ENCODE results near the gene PCNT.
"Not testable (repeated sequence)": the region's sequence is repeated elsewhere in the genome, so short reads cannot be mapped to it uniquely, and the experiment has no call there.

PCNT gene

DNA sequence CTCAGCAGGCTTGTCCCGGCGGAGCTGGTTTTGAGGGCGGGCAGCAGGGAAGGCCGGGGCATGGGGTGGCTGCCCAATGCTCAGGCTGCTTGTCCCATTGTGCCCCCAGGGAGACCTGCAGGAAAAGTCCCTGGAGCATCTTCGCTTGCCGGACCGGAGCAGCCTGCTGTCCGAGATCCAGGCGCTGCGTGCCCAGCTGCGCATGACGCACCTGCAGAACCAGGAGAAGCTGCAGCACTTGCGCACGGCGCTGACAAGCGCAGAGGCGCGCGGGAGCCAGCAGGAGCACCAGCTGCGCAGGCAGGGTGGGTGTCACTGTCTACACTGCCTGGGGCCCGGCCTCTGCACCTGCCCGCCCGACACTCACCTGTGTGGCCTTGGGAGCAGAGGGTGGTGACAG, 104.3 kb downstream of the PCNT start:
- no peak for DNase-seq

DNA sequence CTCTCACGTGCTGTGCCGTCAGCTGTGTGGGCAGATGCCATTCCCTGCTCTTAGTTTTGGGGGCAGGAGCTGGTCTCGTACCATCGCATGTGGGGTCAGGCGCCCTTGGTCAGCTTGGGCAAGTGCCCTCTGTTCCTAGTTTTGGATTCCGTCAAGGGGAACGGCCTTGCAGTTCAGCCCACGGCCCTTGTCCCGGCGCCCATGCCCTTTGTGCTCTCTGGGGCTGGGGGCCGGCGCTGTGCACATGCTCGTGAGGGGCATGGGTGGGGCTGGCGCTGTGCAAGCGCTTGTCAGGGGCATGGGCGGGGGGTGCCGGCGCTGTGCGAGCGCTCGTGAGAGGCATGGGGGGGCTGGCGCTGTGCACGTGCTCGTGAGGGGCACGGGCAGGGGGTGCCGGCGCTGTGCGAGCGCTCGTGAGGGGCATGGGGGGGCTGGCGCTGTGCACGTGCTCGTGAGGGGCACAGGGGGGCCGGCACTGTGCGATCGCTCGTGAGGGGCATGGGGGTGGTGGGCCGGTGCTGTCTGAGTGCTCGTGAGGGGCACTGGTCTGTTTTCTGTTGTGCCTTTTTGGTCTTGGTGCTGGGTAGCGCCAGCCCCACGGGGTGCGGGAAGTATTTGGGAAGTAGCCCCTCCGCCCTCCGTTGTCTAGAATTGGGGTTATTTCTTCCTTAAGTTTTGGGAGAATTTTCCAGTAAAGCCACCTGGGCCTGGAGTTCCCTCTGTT, 105.2 kb downstream of the PCNT start:
- no peak for DNase-seq

DNA sequence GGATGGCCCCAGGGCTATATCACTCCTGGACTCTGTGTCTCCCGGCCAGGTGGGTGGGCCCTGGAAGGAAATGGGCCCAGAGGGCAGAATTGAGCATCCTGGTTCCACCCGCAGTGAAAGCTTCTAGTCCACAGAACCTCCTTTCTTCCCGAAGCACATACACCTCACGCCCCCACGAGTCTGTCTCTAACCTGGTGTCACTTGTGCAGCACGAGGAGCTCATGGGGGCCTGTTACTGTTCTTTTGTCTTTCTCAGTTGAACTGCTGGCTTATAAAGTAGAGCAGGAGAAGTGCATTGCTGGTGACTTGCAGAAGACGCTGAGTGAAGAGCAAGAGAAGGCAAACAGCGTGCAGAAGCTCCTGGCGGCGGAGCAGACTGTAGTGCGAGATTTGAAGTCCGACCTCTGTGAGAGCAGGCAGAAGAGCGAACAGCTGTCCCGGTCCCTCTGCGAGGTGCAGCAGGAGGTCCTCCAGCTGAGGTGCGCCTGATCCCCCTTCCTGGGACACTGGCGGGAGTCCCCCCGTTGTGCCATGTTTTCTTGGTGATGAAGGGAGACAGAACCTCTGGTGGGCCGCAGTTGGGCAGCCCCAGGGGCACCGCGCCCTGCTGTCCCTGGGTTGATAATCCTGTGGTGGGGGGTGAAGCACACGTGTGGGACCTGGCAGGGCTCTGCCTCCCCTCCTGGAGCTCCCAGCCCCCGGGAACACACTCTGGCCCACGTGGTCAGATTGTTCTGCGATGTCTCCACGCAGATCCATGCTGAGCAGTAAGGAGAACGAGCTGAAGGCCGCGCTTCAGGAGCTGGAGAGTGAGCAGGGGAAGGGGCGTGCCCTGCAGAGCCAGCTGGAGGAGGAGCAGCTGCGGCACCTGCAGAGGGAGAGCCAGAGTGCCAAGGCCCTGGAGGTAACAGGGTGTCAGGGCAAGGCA, 106.1 kb downstream of the PCNT start:
- DNase-seq, result no peak

DNA sequence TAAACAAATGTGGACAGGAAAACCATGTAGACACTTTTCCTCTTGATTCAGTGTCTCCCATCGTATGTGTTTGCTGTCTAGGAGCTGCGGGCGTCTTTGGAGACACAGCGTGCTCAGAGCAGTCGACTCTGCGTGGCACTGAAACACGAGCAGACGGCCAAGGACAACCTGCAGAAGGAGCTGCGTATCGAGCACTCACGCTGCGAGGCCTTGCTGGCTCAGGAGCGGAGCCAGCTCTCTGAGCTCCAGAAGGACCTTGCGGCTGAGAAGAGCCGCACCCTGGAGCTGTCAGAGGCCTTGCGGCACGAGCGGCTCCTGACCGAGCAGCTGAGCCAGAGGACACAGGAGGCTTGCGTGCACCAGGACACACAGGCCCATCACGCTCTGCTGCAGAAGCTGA, 107.5 kb downstream of the PCNT start:
- DNase-seq, result no peak

DNA sequence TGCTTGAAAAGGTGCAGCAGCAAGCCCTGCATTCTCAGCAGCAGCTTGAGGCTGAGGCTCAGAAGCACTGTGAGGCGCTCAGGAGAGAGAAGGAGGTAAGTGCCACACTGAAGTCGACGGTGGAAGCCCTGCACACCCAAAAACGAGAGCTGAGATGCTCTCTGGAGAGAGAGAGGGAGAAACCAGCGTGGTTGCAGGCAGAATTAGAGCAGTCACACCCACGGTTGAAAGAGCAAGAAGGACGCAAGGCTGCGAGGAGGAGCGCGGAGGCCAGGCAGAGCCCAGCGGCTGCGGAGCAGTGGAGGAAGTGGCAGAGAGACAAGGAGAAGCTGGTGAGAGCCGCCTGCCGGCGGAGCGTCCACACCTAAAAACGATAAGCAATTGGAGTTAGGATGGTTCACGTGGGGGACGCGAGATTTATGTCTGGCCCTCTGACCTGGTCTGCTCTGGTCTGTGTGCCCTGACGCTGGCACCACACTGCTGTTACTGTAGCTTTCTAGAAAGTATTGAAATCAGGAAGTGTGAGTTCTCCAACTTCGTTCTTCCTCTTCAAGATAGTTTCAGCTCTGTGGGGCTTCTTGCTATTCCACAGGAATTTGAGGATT, 108.0 kb downstream of the PCNT start:
- no peak for DNase-seq

DNA sequence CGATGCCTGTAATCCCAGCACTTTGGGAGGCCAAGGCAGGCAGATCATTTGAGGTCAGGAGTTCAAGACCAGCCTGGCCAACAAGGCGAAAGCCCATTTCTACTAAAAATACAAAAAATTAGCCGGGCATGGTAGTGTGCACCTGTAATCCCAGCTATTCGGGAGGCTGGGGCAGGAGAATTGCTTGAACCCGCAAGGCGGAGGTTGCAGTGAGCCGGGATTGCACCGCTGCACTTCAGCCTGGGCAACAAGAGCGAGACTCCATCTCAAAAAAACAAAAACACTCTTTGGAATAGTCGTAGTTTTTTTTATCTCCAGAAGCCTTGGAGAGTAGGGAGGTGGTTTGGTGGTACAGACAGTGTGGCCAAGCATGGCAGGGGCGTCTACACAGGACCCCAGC, 109.2 kb downstream of the PCNT start:
- not testable (repeated sequence) for DNase-seq

DNA sequence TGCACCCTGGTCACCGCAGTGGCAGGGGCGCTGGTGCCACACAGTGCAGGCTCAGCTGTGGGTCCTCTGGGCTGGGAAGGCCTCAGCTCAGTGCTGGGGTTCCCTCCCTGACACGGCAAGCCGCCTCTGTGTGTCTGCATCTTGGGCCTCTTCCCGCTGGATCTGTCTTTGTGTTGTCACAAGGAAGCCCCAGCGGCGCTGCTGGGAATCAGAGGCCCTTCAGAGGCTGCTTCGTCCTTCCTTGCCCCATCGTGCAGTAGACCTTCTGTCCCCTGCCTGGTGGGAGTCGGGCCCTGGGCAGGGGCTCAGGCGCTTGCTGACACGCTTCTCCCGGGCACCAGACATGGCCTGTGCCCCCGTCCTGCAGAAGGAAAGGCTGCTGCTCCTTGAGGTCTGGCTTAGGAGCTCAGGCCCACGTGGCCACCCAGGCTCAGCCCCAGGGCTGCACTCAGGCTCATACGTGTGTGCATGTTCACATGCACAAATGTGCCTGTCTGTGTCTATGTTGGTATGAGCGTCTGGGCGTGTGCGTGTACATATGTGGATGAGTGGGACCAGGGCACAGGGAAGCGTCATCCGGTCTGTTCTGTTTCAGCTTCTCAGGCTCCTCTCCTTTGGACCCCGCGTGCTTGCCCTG, 110.5 kb downstream of the PCNT start:
- DNase-seq, result no peak

DNA sequence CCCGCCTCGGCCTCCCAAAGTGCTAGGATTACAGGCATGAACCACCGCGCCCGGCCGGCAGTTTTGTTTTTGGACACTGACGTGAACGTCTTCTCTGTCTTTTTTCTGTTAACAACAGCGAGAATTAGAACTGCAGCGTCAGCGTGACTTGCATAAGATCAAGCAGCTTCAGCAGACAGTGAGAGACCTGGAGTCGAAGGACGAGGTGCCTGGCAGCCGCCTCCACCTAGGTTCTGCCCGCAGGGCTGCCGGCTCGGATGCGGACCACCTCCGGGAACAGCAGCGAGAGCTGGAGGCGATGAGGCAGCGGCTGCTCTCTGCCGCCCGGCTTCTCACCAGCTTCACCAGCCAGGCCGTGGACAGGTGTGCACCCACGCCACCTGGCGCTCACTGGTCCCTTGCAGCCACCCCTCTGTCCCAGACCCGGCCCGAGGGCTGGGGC, 111.9 kb downstream of the PCNT start:
- DNase-seq, result no peak

DNA sequence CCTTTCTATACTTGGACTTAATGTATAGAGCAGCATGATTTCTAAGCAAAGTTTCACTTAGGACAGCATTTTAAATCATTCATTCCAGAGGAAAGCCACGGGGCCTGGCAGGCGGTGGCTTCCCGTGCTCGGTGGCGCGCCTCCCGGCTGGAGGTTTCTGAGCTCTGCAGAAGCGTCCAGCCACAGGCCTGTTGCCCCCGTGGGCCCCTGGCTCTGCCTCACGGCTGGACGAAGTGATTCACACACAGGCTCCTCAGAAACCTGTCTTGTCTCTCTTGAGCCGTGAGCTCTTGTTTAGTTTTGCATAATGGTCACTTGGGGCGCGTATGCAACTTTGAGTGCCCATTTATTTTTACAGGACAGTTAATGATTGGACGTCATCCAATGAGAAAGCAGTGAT, 112.7 kb downstream of the PCNT start:
- no peak for DNase-seq

DNA sequence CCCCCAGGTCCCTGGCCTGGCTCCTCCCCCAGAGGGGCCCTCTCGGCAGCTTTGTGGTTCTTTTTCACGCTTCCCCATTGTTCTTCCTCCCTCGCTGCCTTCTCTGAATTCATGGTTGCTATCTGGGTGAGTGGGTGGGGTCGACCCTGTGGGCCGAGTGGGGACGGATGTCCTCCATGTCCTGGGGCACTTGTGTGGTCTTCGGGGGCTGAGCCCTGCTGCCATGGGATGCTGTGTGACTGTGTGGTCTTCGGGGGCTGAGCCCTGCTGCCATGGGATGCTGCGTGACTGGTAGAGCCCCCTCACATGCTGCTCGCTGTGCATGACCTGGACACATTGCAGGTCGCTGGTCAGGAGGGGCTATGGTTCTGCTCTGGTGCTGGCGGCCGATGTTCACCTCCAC, 113.1 kb downstream of the PCNT start:
- no peak for DNase-seq

DNA sequence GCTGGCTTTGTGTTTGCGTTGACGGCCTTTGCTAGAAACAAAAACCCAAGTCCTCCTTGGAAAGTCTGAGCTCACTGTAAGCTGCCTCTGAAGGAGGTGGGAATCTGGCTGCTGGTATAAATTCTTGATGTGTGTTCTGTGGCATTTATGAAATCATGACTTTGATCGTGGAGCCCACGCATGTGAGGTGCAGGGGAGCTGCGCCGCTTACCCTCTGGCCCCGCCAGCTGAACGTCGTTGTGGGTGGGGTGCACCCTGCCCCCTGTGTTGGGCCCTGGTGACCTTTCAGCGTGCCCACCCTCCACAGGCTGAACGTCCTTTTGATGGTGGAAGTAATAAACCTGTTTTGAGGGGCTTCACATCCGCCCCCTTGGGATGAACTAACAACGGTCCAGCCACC, 113.6 kb downstream of the PCNT start:
- no peak for DNase-seq

DNA sequence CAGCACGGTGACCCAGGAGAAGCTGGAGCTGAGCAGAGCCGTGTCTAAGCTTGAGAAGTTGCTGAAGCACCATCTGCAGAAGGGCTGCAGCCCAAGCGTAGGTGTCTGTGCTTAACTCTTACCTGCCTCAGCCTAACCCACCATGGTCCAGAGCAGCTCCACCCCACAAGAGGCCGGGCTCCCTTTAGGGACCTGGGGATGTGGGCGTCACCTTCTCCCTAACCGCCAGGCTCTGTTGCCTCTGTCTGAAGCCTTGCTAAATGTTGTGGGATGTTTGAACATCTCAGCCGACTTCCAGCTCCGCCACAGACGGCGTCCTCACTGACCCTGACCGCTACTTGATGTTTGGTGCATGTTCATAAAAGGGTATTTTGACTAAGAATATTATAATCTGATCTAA, 114.3 kb downstream of the PCNT start:
- no peak for DNase-seq

DNA sequence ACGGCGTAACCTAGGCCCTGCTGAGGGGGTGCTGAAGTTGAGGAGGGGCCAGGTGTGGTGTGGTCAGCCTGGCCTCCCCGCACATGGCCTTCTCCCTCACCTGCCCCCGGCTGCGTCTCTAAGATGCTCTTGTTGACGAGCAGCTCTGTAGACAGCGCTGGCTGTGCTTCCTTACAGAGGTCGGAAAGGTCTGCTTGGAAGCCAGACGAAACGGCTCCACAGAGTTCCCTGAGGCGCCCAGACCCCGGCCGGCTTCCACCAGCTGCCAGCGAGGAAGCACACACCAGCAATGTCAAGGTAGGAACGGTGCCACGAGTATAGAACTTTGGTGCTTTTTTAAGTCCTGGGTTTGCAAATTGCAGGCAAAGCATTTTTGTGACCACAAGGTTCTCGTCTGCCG, 116.0 kb downstream of the PCNT start:
- DNase-seq, result no peak

DNA sequence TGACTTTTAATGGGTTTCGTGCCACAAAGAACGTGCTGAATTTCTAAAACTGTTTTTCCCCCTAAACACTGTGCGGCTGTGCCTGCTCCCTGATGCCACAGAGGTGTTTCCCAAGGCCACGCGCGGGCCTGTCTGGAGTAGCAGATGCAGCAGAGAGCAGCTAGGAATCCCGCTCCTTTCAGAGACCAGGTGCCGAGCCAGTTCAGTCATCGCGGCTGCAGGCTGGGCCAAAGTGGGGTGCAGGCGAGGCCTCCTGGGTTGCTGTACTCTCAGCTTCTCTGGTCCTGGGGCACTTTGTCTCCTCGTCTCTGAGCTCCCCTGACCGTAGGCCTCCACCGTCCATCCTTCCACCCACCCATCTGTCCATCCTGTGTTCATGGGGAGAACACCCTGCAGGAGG, 117.4 kb downstream of the PCNT start:
- no peak for DNase-seq

DNA sequence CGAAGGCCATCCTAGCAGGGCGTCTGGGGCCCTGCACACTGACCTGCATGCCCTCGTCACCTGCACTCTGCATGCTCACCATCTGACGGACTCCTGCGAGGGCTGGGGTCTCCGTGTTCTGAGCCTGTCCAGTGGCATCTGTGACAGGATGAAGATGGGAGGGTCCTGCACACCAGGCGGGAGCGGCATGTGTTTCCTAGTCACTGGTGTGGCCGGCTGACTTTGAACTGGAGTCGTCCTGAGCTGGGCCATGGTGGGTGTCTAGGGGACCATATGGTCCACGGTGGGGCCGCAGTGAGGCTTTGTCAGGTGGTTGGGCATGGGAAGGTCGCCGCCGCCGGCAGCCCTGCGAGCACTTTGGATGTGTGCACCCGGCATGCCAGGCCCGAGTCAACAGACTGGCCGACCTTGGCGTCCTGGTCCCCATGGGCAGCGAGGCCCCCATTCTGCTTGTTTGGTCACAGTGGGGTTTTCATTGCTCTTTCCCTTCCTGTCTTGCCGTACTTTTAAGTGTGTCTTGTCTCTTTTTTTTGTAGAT, 118.1 kb downstream of the PCNT start:
- DNase-seq, result no peak

DNA sequence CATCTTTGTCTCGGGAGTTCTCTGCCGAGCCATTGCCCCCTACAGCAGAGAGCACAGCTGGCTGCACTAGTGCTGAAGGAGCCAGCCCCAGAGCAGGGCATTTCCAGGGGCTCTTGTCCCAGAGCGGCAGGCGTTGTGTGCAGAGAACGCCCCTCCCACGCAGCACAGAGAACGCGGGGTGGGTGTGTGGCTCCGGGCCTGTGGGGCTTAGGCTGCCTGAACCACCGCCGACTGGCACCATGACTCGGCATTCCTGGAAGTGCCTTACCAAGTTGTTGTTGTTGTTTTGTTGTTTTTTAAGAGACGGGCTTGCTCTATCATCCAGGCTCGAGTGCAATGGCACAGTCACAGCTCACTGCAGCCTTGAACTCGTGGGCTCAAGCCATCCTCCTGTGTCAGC, 119.0 kb downstream of the PCNT start:
- no peak for DNase-seq

DNA sequence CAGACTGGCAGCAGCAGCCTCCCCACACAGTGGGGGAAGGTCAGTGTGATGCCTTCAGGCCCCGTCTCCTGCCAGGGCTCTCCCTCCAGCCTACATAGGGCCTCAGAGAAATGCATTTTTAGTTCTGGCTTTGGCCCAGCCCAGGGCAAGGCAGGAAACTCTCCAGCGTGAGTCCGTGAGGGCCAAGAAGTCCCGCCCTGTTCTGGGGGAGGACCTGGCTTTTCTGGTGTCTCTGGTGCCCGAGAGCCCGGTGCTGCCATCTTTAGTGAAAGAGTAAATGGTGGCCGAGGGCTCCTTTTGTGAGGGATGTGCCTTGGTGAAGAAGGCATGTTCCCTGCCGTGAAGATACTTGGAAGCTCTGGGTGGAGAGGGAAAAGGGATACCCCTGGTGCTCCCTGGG, 120.0 kb downstream of the PCNT start:
- DNase-seq, result no peak

DNA sequence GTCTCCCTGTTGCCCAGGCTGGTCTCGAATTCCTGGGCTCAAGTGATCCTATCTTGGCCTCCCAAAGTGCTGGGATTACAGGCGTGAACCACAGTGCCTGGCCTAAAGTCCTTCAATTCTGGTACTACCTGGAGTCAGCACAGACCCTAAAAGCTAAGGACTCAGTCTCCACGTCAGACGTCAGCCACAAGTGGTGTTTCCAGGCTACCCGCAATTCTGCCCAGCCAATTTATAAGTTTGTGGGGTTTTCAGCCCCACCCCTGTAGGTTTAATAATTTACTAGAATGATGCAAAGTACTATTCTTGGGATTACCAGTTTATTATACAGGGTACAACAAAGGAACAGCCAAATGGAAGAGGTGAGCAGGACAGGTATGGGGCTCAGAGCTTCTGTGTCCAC, 124.2 kb downstream of the PCNT start:
- DNase-seq, result no peak

DNA sequence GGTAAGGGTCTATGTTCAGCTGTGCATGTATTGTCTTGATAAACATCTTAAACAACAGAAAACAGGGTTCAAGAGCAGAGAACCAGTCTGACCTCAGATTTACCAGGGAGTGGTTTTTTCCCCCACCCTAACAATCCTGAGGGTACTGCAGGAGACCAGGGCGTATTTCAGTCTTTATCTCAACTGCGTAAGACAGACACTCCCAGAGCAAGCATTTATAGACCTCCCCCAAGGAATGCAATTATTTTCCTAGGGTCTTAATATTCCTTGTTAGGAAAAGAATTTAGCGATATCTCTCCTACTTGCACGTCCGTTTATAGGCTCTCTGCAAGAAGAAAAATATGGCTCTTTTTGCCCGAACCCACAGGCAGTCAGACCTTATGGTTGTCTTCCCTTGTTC, 124.9 kb downstream of the PCNT start:
- not testable (repeated sequence) for DNase-seq

DNA sequence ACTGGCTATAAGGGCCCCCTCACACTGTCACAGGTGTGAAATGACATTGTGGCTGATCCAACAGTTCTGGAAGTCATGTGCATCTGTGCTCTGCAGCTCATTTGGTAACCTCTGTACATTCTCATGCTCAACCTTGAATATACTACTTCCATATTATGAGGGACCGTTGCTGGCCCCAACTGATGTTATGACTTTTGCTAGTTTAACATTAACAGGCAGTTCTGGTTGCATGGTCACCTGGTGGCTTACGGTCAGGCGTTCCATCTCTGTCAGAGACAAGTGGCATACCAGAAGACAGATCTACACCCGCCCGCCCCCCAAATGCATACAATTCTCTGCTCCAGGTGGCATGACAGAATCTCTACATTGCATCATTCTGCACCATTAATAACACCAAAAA, 128.8 kb downstream of the PCNT start:
- DNase-seq, result no peak

DNA sequence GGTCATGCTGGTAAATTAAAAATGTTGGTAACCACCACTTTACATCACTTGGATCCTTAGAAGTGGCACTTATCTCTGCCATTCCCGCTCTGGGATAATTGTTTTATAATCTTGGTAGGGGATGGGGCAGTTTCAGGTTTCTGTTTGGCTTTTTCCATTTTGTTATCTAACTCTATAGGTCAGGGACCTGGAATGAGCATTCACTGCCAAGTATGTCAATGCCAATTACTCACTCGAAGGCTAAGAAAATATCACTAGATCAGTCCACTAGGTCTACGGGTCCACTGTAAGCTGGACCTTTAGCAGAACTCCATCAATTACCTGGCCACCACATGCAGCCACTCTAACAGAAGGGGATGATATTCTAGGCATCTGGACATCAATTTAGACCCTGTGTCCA, 130.2 kb downstream of the PCNT start:
- DNase-seq, result no peak

DNA sequence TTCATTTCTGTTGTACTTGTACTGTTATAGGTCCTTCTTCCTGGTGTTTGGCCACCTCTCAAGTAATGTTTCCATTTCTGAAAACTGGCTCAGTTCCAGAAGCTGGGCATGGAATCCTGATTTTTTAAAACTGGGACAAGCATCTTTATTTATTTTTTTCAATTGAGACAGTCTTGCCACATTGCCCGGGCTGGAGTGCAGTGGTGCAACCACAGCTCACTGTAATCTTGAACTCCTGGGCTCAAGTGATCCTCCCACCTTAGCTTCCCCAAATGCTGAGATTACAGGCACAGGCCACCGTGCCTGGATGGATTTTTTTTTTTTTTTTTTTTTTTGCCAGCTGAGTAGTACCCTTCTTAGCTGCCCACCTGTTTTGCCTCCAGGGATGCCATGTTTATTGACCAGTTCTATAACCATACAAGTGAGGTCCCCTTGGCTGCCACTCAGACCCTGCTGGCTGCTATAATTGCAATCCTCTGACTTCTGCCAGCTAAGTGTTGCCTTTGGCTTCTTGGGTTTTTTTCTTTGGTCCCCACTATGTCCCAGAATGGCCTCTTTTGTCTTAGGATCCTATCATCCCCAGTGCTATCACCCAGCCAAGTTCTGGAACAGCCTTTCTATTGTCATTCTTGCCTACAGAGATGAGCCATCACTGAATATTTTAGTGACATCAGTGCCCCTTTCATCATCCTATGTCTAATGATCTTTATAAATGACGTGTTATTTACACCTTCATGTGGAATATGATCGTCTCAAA, 130.9 kb downstream of the PCNT start:
- no peak for DNase-seq

Measured in left hindlimb (tissue), 1 donor.